ENCODE results near the gene RBM11. TPM values are rescaled to one million over a fixed set of nuclear protein-coding genes. Genes with fewer than 3 reads are reported as not detected.

RBM11 gene
- total RNA-seq, 2 donors from 2014 or later, result 2.8 to 2.9 TPM

GRCh38 chr21:14251336-14251735 is 35.4 kb downstream of the RBM11 start:
- Mint-ChIP-seq H3K4me3 (no peak overlapping the region), H3K4me1 (peaks cover 6% of the 10 kb centered on the region), H3K36me3 (ENCODE audit: low read depth) (no peaks in the 10 kb centered on the region), H3K27ac (no peak overlapping the region), H3K27me3 (peaks cover 17% of the 10 kb centered on the region), H3K9me3 (peaks cover 5% of the 10 kb centered on the region)
- ATAC-seq (replicated peaks), result no peak

GRCh38 chr21:14259747-14260146 is 43.8 kb downstream of the RBM11 start:
- H3K9me3 Mint-ChIP-seq, result no peaks in the 10 kb centered on the region
- no peak overlapping the region for H3K4me3 Mint-ChIP-seq
- H3K27ac Mint-ChIP-seq, result no peak overlapping the region
- H3K27me3 Mint-ChIP-seq, result peaks cover 9% of the 10 kb centered on the region
- H3K36me3 Mint-ChIP-seq (ENCODE audit: low read depth), result no peaks in the 10 kb centered on the region
- no peaks in the 10 kb centered on the region for H3K4me1 Mint-ChIP-seq
- ATAC-seq (replicated peaks), result peak; percentile 37

- no peak for ATAC-seq (replicated peaks)
- H3K36me3 Mint-ChIP-seq (ENCODE audit: low read depth), result no peaks in the 10 kb centered on the region
- no peak overlapping the region for H3K27ac Mint-ChIP-seq
- H3K27me3 Mint-ChIP-seq, result peaks cover 9% of the 10 kb centered on the region
- H3K4me1 Mint-ChIP-seq, result no peaks in the 10 kb centered on the region
- no peaks in the 10 kb centered on the region for H3K9me3 Mint-ChIP-seq
- no peak overlapping the region for H3K4me3 Mint-ChIP-seq
Observed at GRCh38 chr21:14260174-14260764, 44.3 kb downstream of the RBM11 start.

GRCh38 chr21:14262039-14262438 is 46.1 kb downstream of the RBM11 start:
- H3K27ac Mint-ChIP-seq, result no peak overlapping the region
- H3K9me3 Mint-ChIP-seq, result no peaks in the 10 kb centered on the region
- H3K36me3 Mint-ChIP-seq (ENCODE audit: low read depth), result no peaks in the 10 kb centered on the region
- no peak for ATAC-seq (replicated peaks)
- H3K4me1 Mint-ChIP-seq, result no peaks in the 10 kb centered on the region
- H3K4me3 Mint-ChIP-seq, result no peak overlapping the region
- peaks cover 9% of the 10 kb centered on the region for H3K27me3 Mint-ChIP-seq

GRCh38 chr21:14263879-14264278 is 47.9 kb downstream of the RBM11 start:
- H3K4me3 Mint-ChIP-seq, result no peak overlapping the region
- H3K4me1 Mint-ChIP-seq, result no peaks in the 10 kb centered on the region
- peak overlapping the region; percentile 32 for H3K27ac Mint-ChIP-seq
- no peaks in the 10 kb centered on the region for H3K9me3 Mint-ChIP-seq
- ATAC-seq (replicated peaks), result no peak
- peaks cover 9% of the 10 kb centered on the region for H3K27me3 Mint-ChIP-seq
- no peaks in the 10 kb centered on the region for H3K36me3 Mint-ChIP-seq (ENCODE audit: low read depth)

GRCh38 chr21:14265023-14265422 is 49.1 kb downstream of the RBM11 start:
- no peak for ATAC-seq (replicated peaks)
- peaks cover 9% of the 10 kb centered on the region for H3K27me3 Mint-ChIP-seq
- H3K4me1 Mint-ChIP-seq, result no peaks in the 10 kb centered on the region
- H3K36me3 Mint-ChIP-seq (ENCODE audit: low read depth), result no peaks in the 10 kb centered on the region
- no peak overlapping the region for H3K4me3 Mint-ChIP-seq
- no peak overlapping the region for H3K27ac Mint-ChIP-seq
- no peaks in the 10 kb centered on the region for H3K9me3 Mint-ChIP-seq

GRCh38 chr21:14267076-14267475 is 51.1 kb downstream of the RBM11 start:
- peaks cover 16% of the 10 kb centered on the region for H3K27me3 Mint-ChIP-seq
- ATAC-seq (replicated peaks), result no peak
- H3K4me3 Mint-ChIP-seq, result no peak overlapping the region
- no peaks in the 10 kb centered on the region for H3K36me3 Mint-ChIP-seq (ENCODE audit: low read depth)
- no peaks in the 10 kb centered on the region for H3K9me3 Mint-ChIP-seq
- no peak overlapping the region for H3K27ac Mint-ChIP-seq
- H3K4me1 Mint-ChIP-seq, result no peaks in the 10 kb centered on the region

GRCh38 chr21:14270631-14271030 is 54.7 kb downstream of the RBM11 start:
- Mint-ChIP-seq H3K36me3 (ENCODE audit: low read depth) (no peaks in the 10 kb centered on the region), H3K9me3 (no peaks in the 10 kb centered on the region), H3K4me3 (no peak overlapping the region), H3K27me3 (peaks cover 20% of the 10 kb centered on the region), H3K4me1 (no peaks in the 10 kb centered on the region), H3K27ac (no peak overlapping the region)
- no peak for ATAC-seq (replicated peaks)

- no peak for ATAC-seq (replicated peaks)
- Mint-ChIP-seq H3K36me3 (ENCODE audit: low read depth) (no peaks in the 10 kb centered on the region), H3K9me3 (no peaks in the 10 kb centered on the region), H3K4me1 (no peaks in the 10 kb centered on the region), H3K27ac (no peak overlapping the region), H3K27me3 (peaks cover 22% of the 10 kb centered on the region), H3K4me3 (no peak overlapping the region)
Observed at GRCh38 chr21:14271053-14271452, 55.1 kb downstream of the RBM11 start.

GRCh38 chr21:14271641-14272040 is 55.7 kb downstream of the RBM11 start:
- Mint-ChIP-seq H3K4me1 (no peaks in the 10 kb centered on the region), H3K36me3 (ENCODE audit: low read depth) (no peaks in the 10 kb centered on the region), H3K27ac (no peak overlapping the region), H3K9me3 (no peaks in the 10 kb centered on the region), H3K4me3 (no peak overlapping the region), H3K27me3 (peaks cover 22% of the 10 kb centered on the region)
- ATAC-seq (replicated peaks), result no peak

- no peaks in the 10 kb centered on the region for H3K4me1 Mint-ChIP-seq
- H3K27ac Mint-ChIP-seq, result no peak overlapping the region
- ATAC-seq (replicated peaks), result no peak
- peaks cover 19% of the 10 kb centered on the region for H3K27me3 Mint-ChIP-seq
- no peaks in the 10 kb centered on the region for H3K36me3 Mint-ChIP-seq (ENCODE audit: low read depth)
- H3K9me3 Mint-ChIP-seq, result no peaks in the 10 kb centered on the region
- H3K4me3 Mint-ChIP-seq, result no peak overlapping the region
Observed at GRCh38 chr21:14273736-14274538, 58.0 kb downstream of the RBM11 start.

- no peak for ATAC-seq (replicated peaks)
- Mint-ChIP-seq H3K9me3 (no peaks in the 10 kb centered on the region), H3K4me1 (no peaks in the 10 kb centered on the region), H3K4me3 (no peak overlapping the region), H3K27ac (no peak overlapping the region), H3K36me3 (ENCODE audit: low read depth) (no peaks in the 10 kb centered on the region), H3K27me3 (peaks cover 19% of the 10 kb centered on the region)
Observed at GRCh38 chr21:14275702-14276205, 59.8 kb downstream of the RBM11 start.
